Osteoblast (primary cell): ENCODE data around the gene LEPR. TPM values are rescaled to one million over a fixed set of nuclear protein-coding genes. Genes with fewer than 3 reads are reported as not detected.

Experiments
- DNase-seq: peaks from one replicate; pipeline ENCODE4 v3.0.0; 2011; ENCODE audit warnings: low spot score, mixed read lengths; ENCODE audit not compliant: insufficient read length; ENCODE audit errors: missing footprints
- H2AFZ ChIP-seq: 2 replicates; pipeline ENCODE4 v1.6.0; 2011; ENCODE audit warnings: mild to moderate bottlenecking, low read length
- H3K27ac ChIP-seq: 2 replicates; pipeline ENCODE4 v1.5.1; 2011; ENCODE audit warnings: mild to moderate bottlenecking, low read depth, low read length, moderate library complexity
- H3K27me3 ChIP-seq: 2 replicates; pipeline ENCODE4 v1.6.0; 2012; ENCODE audit warnings: mild to moderate bottlenecking, control low read depth, inconsistent platforms, low read length, moderate library complexity; ENCODE audit not compliant: insufficient read depth
- H3K36me3 ChIP-seq: 2 replicates; pipeline ENCODE4 v1.5.1; 2011; ENCODE audit warnings: mild to moderate bottlenecking, low read length, control low read depth, moderate library complexity; ENCODE audit not compliant: insufficient read depth
- H3K4me1 ChIP-seq: 2 replicates; pipeline ENCODE4 v1.5.1; 2011; ENCODE audit warnings: mild to moderate bottlenecking, low read length, control low read depth, moderate library complexity; ENCODE audit not compliant: insufficient read depth
- H3K4me2 ChIP-seq: 2 replicates; pipeline ENCODE4 v1.6.0; 2011; ENCODE audit warnings: mild to moderate bottlenecking, low read length; ENCODE audit not compliant: insufficient read depth
- H3K4me3 ChIP-seq: fragments of 200-600 bp; sonication (generic); 3 replicates; pipeline ENCODE4 v1.5.1; 2012; ENCODE audit warnings: mild to moderate bottlenecking, low read length, inconsistent platforms; ENCODE audit not compliant: insufficient read depth
- H3K79me2 ChIP-seq: 2 replicates; pipeline ENCODE4 v1.6.0; 2012; ENCODE audit warnings: mild to moderate bottlenecking, low read length, control low read depth, inconsistent platforms; ENCODE audit not compliant: insufficient read depth
- H3K9me3 ChIP-seq: 2 replicates; pipeline ENCODE4 v1.5.1; 2011; ENCODE audit warnings: low read depth, low read length, control low read depth
- H4K20me1 ChIP-seq: 2 replicates; pipeline ENCODE4 v1.6.0; 2012; ENCODE audit warnings: mild to moderate bottlenecking, low read length, control low read depth; ENCODE audit not compliant: insufficient read depth
- total RNA-seq: library from RNA; depleted of rRNA; stranded (reverse); fragments of >200 nt; gene quantifications from 2 replicates; pipeline ENCODE4 v1.2.3, GENCODE V29; 2012
- TF ChIP-seq, protein P1 (sequence below): IDR thresholded peaks from 2 replicates; pipeline ENCODE4 v1.5.1; 2011; ENCODE audit warnings: mild to moderate bottlenecking, low read depth, low read length, moderate library complexity; ENCODE audit errors: extremely low read depth

Gene LEPR
- total RNA-seq, 1 donor, result 169 TPM

DNA sequence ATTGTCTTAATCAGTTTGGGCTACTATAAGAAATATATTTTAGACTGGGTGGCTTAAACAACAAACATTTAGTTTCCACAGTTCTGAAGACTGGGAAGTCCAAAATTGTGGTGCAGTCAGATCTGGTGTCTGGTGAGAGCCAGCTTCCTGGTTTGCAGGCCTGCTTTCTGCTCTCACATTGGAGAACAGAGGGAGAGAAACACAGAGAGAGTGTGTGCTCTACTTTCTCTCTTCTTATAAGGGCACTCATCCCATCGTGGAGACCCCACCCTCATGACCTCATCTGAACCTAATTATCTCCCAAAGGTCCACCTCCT is 4.1 kb downstream of the LEPR start:
- TF ChIP-seq, protein P1, sequence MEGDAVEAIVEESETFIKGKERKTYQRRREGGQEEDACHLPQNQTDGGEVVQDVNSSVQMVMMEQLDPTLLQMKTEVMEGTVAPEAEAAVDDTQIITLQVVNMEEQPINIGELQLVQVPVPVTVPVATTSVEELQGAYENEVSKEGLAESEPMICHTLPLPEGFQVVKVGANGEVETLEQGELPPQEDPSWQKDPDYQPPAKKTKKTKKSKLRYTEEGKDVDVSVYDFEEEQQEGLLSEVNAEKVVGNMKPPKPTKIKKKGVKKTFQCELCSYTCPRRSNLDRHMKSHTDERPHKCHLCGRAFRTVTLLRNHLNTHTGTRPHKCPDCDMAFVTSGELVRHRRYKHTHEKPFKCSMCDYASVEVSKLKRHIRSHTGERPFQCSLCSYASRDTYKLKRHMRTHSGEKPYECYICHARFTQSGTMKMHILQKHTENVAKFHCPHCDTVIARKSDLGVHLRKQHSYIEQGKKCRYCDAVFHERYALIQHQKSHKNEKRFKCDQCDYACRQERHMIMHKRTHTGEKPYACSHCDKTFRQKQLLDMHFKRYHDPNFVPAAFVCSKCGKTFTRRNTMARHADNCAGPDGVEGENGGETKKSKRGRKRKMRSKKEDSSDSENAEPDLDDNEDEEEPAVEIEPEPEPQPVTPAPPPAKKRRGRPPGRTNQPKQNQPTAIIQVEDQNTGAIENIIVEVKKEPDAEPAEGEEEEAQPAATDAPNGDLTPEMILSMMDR, result no peak
- peak overlapping the region; percentile 93 for H3K27ac ChIP-seq
- H3K4me2 ChIP-seq, result peak overlapping the region; percentile 87
- no peak for DNase-seq
- H2AFZ ChIP-seq, result no peak overlapping the region
- peaks cover 37% of the 10 kb centered on the region for H3K36me3 ChIP-seq
- no peaks in the 10 kb centered on the region for H3K27me3 ChIP-seq
- H3K9me3 ChIP-seq, result no peaks in the 10 kb centered on the region
- H3K79me2 ChIP-seq, result peaks cover 71% of the 10 kb centered on the region
- no peak overlapping the region for H3K4me3 ChIP-seq
- H3K4me1 ChIP-seq, result peaks cover 58% of the 10 kb centered on the region
- H4K20me1 ChIP-seq, result no peaks in the 10 kb centered on the region

DNA sequence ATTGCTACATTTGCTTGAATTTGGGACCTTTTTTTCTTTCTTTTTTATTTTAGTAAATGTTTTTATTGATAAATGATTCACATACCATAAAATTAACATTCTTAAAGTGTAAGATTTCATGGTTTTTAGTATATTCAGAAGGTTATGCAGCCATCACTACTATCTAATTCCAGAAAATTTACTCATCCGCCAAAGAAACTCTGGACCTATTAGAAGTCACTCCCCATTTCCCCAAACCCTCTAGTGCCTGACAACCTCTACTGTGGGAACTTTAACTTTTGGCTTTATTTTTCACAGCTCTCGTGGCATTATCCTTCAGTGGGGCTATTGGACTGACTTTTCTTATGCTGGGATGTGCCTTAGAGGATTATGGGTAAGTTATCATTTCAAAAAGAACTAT is 4.5 kb downstream of the LEPR start:
- no peaks in the 10 kb centered on the region for H3K9me3 ChIP-seq
- peak overlapping the region; percentile 93 for H3K27ac ChIP-seq
- H3K79me2 ChIP-seq, result peaks cover 71% of the 10 kb centered on the region
- no peak overlapping the region for H2AFZ ChIP-seq
- DNase-seq, result no peak
- H3K4me1 ChIP-seq, result peaks cover 61% of the 10 kb centered on the region
- H3K4me3 ChIP-seq, result no peak overlapping the region
- TF ChIP-seq, protein P1, result no peak
- no peaks in the 10 kb centered on the region for H4K20me1 ChIP-seq
- peak overlapping the region; percentile 87 for H3K4me2 ChIP-seq
- H3K36me3 ChIP-seq, result peaks cover 37% of the 10 kb centered on the region
- H3K27me3 ChIP-seq, result no peaks in the 10 kb centered on the region

DNA sequence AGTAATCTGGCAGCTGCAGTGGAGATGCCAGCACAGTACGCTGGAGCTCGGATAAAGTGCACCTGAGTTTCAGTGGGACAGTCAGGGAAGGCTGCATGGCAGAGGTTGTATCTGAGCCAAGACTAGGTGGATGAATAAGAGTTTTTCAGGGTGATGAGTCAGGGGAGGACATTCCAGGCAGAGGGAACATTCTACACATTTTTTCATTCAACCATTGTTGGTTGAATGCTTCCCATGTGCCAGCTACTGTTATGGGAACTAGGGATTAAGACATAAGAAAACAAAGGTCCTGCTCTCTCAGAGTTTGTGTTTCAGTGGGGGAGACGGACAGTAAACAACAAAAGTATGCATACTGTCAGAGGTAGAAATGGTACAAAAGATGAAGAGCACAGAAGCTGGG is 5.2 kb downstream of the LEPR start:
- Histone ChIP-seq H2AFZ (no peak overlapping the region), H3K4me2 (peak overlapping the region; percentile 40), H4K20me1 (no peaks in the 10 kb centered on the region), H3K4me3 (peak overlapping the region; percentile 6), H3K4me1 (peaks cover 68% of the 10 kb centered on the region), H3K27ac (peak overlapping the region; percentile 93), H3K79me2 (peaks cover 74% of the 10 kb centered on the region), H3K27me3 (no peaks in the 10 kb centered on the region), H3K9me3 (no peaks in the 10 kb centered on the region), H3K36me3 (peaks cover 43% of the 10 kb centered on the region)
- TF ChIP-seq, protein P1, result no peak
- peak; percentile 27 for DNase-seq

DNA sequence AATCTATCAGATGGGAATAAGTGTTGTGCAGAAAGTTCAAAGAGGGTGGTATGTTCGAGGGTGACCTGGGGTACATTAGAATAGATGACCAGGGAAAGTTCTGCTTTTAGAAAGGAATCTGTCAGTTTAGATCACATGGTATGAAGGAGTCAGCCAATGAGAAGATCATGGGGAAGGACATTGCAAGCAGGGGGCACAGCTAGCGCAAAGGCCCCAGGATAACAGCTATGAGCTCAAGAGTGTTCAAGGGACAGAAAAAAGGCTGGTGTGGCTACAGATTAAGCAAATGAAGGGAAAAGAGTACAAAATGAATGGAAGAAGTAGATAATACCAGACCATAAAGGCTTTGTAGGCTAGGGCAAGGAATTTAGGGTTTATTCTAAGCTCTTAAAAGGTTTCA is 8.6 kb downstream of the LEPR start:
- TF ChIP-seq, protein P1, result no peak
- Histone ChIP-seq H2AFZ (no peak overlapping the region), H3K79me2 (peaks cover 70% of the 10 kb centered on the region), H3K4me3 (no peak overlapping the region), H3K36me3 (peaks cover 66% of the 10 kb centered on the region), H3K4me1 (peaks cover 52% of the 10 kb centered on the region), H3K4me2 (no peak overlapping the region), H4K20me1 (no peaks in the 10 kb centered on the region), H3K9me3 (no peaks in the 10 kb centered on the region), H3K27ac (peak overlapping the region; percentile 97), H3K27me3 (no peaks in the 10 kb centered on the region)
- peak; percentile 14 for DNase-seq
